Ectodermal cell (in vitro differentiated cells): ENCODE data around the gene SEMA5A.
"Not testable (repeated sequence)": the region's sequence is repeated elsewhere in the genome, so short reads cannot be mapped to it uniquely, and the experiment has no call there.

Source experiments
- H3K27ac ChIP-seq: 2 replicates; pipeline ENCODE4 v1.7.0; 2013; ENCODE audit warnings: mild to moderate bottlenecking, low read depth, low read length; ENCODE audit not compliant: insufficient read depth, poor library complexity, severe bottlenecking
- H3K27me3 ChIP-seq: 2 replicates; pipeline ENCODE4 v1.7.0; 2013; ENCODE audit warnings: mild to moderate bottlenecking, low read length; ENCODE audit not compliant: insufficient read depth, control insufficient read depth, poor library complexity, severe bottlenecking
- H3K36me3 ChIP-seq: one replicate; pipeline ENCODE4 v1.7.0; 2013; ENCODE audit warnings: low read length; ENCODE audit not compliant: control insufficient read depth, insufficient read depth
- H3K4me1 ChIP-seq: one replicate; pipeline ENCODE4 v1.7.0; 2013; ENCODE audit warnings: low read length; ENCODE audit not compliant: control insufficient read depth, insufficient read depth
- H3K4me3 ChIP-seq: 2 replicates; pipeline ENCODE4 v1.7.0; 2013; ENCODE audit warnings: low read depth, low read length, control low read depth; ENCODE audit not compliant: insufficient read depth
- H3K9me3 ChIP-seq: 2 replicates; pipeline ENCODE4 v1.7.0; 2013; ENCODE audit warnings: mild to moderate bottlenecking, low read length, moderate library complexity; ENCODE audit not compliant: control insufficient read depth
- WGBS, 2 experiments: methylation state at CpG; one replicate each; pipeline ENCODE4 v1.1.7; 2013; ENCODE audit warnings: missing lambda C conversion rate in 2 of 2; 5-methylcytosine and 5-hydroxymethylcytosine counted together

The SEMA5A gene

GRCh38 chr5:9353048-9353447 lies 192.8 kb downstream of the SEMA5A start:
- H3K4me3 ChIP-seq, H3K9me3 ChIP-seq, H3K36me3 ChIP-seq, H3K27me3 ChIP-seq, H3K4me1 ChIP-seq, H3K27ac ChIP-seq: not testable (repeated sequence)

DNA sequence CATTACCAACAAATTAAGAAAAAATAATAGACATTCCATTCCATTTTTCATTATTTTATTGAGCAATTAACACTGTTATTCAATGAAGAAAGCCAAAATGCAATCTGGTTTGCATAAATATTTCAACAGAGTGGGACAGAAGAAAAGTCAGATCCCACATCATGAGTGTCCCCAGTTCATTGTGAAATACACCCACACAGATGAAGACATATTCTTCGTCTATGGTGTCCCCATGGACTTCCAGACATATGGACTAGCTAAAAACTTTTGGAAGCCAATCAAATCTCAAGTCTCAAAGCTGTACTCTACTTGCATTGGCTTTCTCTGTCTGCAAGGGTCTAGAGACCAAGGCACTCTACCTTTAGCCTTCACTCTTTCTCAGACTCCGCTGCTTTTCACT lies 194.3 kb downstream of the SEMA5A start:
- no peaks in the 10 kb centered on the region for H3K4me1 ChIP-seq
- H3K4me3 ChIP-seq: no peak overlapping the region
- 94 to 96% methylated on average over 2 of the region's 2 CpGs for WGBS, 2 experiments
- no peaks in the 10 kb centered on the region for H3K27me3 ChIP-seq
- no peaks in the 10 kb centered on the region for H3K9me3 ChIP-seq
- no peaks in the 10 kb centered on the region for H3K36me3 ChIP-seq
- H3K27ac ChIP-seq: no peak overlapping the region

DNA sequence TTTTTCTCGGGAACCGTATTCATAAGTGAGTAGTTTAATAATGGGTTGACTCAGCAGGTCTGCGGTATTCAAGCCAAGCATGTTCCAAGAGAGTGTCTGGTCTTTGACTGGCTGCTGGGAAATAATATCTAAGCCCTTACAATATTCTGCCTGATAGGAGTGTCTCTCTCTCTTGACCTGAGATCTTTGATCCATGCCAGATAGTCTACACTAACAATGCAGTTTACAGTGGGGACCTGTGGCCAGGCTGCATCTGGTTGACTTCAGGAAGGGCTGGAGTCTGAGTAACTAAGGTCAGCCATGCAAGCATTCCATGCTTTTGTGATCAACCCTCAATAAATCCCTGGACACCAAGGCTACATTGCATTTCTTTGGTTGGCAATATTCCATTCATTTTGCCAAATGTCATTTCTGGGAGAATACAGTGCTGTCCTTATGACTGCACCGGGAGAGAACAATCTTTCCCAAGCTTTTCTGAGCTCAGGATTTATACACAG lies 195.5 kb downstream of the SEMA5A start:
- Histone ChIP-seq H3K4me1 (no peaks in the 10 kb centered on the region), H3K4me3 (no peak overlapping the region), H3K36me3 (no peaks in the 10 kb centered on the region), H3K9me3 (no peaks in the 10 kb centered on the region), H3K27ac (no peak overlapping the region), H3K27me3 (no peaks in the 10 kb centered on the region)
- WGBS, 2 experiments: 77 to 84% methylated on average over 4 of the region's 4 CpGs

- H3K27ac ChIP-seq: no peak overlapping the region
- H3K9me3 ChIP-seq: no peaks in the 10 kb centered on the region
- H3K4me3 ChIP-seq: no peak overlapping the region
- H3K27me3 ChIP-seq: no peaks in the 10 kb centered on the region
- WGBS, 2 experiments: 94% methylated on average over 5 of the region's 5 CpGs
- H3K4me1 ChIP-seq: no peaks in the 10 kb centered on the region
- no peaks in the 10 kb centered on the region for H3K36me3 ChIP-seq
Measured at GRCh38 chr5:9348401-9348996, 197.4 kb downstream of the SEMA5A start.

GRCh38 chr5:9347541-9348295 lies 198.2 kb downstream of the SEMA5A start:
- H3K36me3 ChIP-seq: no peaks in the 10 kb centered on the region
- H3K9me3 ChIP-seq: no peaks in the 10 kb centered on the region
- no peak overlapping the region for H3K4me3 ChIP-seq
- no peaks in the 10 kb centered on the region for H3K27me3 ChIP-seq
- 89 to 91% methylated on average over 7 of the region's 7 CpGs for WGBS, 2 experiments
- no peaks in the 10 kb centered on the region for H3K4me1 ChIP-seq
- no peak overlapping the region for H3K27ac ChIP-seq

DNA sequence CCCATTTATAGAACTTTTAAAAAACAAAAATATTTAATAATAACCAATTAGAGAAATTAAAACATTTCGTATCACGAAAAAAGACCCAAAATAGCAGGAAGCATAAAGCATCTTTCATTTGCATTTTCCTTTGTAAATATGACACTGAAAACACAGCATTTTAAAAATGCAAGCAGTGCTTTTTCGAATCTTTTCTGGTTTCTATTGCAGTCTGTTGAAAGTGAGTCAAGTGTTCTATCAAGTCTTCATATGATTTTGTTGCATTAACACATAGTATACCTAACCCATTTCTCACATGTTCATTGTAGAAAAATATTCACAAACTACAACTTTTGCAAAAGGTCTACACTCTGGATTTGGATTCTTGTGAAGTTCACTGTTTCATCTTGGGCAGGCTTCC lies 198.8 kb downstream of the SEMA5A start:
- Histone ChIP-seq H3K4me3 (no peak overlapping the region), H3K27ac (no peak overlapping the region), H3K9me3 (no peaks in the 10 kb centered on the region), H3K27me3 (no peaks in the 10 kb centered on the region), H3K36me3 (no peaks in the 10 kb centered on the region), H3K4me1 (no peaks in the 10 kb centered on the region)
- WGBS, 2 experiments: 86 to 100% methylated on average over 3 of the region's 3 CpGs

GRCh38 chr5:9344751-9345240 lies 201.1 kb downstream of the SEMA5A start:
- Histone ChIP-seq H3K36me3 (no peaks in the 10 kb centered on the region), H3K4me3 (no peak overlapping the region), H3K9me3 (no peaks in the 10 kb centered on the region), H3K27me3 (no peaks in the 10 kb centered on the region), H3K4me1 (no peaks in the 10 kb centered on the region), H3K27ac (no peak overlapping the region)
- 96 to 100% methylated on average over 1 of the region's 1 CpG for WGBS, 2 experiments

DNA sequence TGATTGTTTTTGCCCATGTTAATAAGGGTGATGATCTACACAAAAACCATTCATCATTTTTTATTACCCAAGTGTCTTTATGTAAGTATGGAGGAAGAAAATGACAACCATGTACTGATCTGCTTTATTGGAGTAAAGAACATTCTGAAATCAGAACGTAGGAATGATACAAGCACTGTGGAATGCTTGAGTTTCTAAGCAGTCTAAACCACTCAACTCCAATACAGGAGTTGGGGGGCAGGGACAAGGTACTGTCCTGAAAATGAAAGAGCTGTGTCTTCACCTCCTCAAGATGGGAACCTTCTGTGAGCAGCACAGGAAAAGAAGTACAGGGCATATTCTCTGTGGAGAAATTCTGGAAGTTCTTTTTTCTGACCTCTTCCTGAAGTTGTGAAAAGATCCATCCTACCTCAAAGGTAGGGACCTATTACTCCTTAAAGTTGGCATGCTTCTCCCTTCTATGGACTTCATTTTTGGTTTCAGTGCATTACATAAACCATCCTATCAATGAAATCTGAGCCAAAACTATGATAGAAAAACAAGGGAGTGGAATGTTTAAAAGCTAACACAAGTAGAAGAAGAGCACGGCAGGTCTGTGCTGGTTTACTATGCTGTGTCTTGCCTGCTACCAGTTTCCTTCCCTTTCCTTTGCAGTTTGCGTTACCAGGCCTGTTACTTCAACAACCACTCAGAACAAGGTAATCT lies 202.6 kb downstream of the SEMA5A start:
- no peaks in the 10 kb centered on the region for H3K4me1 ChIP-seq
- no peaks in the 10 kb centered on the region for H3K36me3 ChIP-seq
- H3K27me3 ChIP-seq: no peaks in the 10 kb centered on the region
- H3K27ac ChIP-seq: no peak overlapping the region
- H3K4me3 ChIP-seq: no peak overlapping the region
- no peaks in the 10 kb centered on the region for H3K9me3 ChIP-seq
- WGBS, 2 experiments: 73 to 75% methylated on average over 3 of the region's 3 CpGs

DNA sequence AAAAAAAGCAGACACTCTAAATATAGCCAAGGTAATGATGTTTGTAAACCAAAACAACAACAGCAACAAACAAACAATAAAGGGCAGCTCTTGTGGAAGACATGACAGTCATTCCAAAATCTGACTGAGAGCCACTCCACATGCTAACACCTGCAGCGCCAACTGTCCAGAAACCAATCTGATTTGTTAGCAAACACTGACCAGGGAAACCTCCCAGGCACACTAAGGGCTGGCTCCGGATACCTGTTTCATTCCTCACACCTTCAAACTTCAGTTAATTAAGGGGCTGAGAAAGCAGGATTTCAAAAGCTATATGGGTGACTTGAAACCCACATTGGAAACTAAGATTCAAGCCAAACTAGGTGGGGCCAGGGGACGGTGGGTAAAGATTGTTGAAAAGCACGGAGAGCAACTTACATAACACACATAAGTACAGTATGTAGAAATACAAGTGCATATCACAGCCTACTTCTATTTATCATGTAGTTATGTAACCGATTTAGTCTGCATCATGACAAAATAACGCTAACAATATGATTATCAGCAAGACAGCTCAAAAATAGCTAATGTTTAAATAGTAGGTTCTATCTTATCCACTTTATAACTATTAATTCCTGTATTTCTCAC lies 203.6 kb downstream of the SEMA5A start:
- Histone ChIP-seq H3K4me1 (no peaks in the 10 kb centered on the region), H3K4me3 (no peak overlapping the region), H3K27ac (no peak overlapping the region), H3K27me3 (no peaks in the 10 kb centered on the region), H3K36me3 (no peaks in the 10 kb centered on the region), H3K9me3 (no peaks in the 10 kb centered on the region)
- WGBS, 2 experiments: 89 to 95% methylated on average over 2 to 4 of the region's 6 CpGs

DNA sequence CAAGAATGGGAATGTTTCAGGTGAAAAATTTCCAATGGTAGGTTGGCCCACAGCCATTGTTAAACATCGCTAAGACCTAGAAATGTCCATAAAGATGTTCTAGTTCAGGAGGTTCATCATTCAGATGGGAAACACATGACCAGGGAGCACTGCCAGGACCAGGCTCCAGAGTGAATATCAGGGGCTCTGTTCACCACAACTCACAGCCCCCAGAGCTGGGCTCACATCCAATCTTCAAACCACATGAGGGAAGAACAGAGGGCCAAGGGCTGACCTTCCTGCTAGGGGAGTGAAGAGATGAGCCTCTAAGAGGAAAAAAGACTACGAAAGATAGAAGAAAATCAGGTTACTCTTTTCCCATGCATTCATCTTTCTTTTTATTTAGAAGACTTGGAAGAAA lies 205.8 kb downstream of the SEMA5A start:
- Histone ChIP-seq H3K27me3 (no peaks in the 10 kb centered on the region), H3K9me3 (no peaks in the 10 kb centered on the region), H3K4me3 (no peak overlapping the region), H3K27ac (no peak overlapping the region), H3K36me3 (no peaks in the 10 kb centered on the region), H3K4me1 (no peaks in the 10 kb centered on the region)
- 94 to 96% methylated on average over 1 to 2 of the region's 2 CpGs for WGBS, 2 experiments
